Measurements from ENCODE around the gene CAPZA1.

The CAPZA1 gene

DNA sequence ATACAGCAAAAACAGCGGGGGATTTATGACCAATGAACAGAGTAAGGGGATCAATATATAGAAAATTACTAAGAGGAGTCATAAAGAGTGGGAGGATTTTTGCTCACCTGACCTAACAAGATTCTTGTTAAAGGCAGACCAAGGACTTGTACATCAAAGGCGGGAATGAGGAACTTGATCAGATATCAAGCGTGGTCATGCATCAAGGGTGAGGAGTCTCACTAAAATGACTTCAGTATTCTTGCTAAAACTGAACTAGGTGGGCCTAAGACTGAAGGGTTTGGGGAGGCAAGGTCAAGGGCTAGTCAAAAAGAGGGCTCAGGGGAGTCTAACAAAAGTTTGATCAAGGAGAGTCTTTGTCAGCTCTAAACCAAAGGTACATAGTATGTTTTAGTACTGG is 56.9 kb downstream of the CAPZA1 start:
- Histone ChIP-seq H3K9me3 (ENCODE audit: severe bottlenecking) (no peaks in the 10 kb centered on the region), H3K4me3 (ENCODE audit: low read depth, low read length) (no peak overlapping the region), H3K27me3 (ENCODE audit: insufficient read depth, low read depth, severe bottlenecking) (no peaks in the 10 kb centered on the region), H3K36me3 (peaks cover 7% of the 10 kb centered on the region), H3K27ac (no peak overlapping the region)
- no peak for DNase-seq
- TF ChIP-seq, protein P1, sequence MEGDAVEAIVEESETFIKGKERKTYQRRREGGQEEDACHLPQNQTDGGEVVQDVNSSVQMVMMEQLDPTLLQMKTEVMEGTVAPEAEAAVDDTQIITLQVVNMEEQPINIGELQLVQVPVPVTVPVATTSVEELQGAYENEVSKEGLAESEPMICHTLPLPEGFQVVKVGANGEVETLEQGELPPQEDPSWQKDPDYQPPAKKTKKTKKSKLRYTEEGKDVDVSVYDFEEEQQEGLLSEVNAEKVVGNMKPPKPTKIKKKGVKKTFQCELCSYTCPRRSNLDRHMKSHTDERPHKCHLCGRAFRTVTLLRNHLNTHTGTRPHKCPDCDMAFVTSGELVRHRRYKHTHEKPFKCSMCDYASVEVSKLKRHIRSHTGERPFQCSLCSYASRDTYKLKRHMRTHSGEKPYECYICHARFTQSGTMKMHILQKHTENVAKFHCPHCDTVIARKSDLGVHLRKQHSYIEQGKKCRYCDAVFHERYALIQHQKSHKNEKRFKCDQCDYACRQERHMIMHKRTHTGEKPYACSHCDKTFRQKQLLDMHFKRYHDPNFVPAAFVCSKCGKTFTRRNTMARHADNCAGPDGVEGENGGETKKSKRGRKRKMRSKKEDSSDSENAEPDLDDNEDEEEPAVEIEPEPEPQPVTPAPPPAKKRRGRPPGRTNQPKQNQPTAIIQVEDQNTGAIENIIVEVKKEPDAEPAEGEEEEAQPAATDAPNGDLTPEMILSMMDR (IDR thresholded peaks at IDR 0.05; ENCODE audit: low read depth, low read length) = no peak

DNA sequence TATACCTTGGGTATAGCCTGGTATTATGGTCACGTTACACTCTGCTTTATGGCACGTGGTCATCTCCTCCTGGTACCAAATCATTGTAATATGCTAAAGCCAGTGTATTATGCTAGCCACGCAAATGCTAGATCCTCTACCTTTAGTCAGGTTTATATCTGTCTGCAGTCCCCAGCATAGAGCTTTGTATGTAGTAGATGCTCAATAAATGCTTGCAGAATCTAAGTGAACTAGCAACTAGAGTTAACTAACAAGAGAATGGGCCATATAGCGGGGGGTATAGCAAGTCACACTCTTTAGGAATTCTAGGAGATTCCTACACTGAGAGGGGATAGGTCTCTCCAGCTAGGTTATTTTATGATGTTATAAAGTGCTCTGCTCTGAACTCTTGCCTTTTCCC is 57.9 kb downstream of the CAPZA1 start:
- DNase-seq = no peak
- TF ChIP-seq, protein P1 (IDR thresholded peaks at IDR 0.05; ENCODE audit: low read depth, low read length) = no peak
- no peaks in the 10 kb centered on the region for H3K9me3 ChIP-seq (ENCODE audit: severe bottlenecking)
- H3K27ac ChIP-seq = no peak overlapping the region
- no peaks in the 10 kb centered on the region for H3K27me3 ChIP-seq (ENCODE audit: insufficient read depth, low read depth, severe bottlenecking)
- H3K4me3 ChIP-seq (ENCODE audit: low read depth, low read length) = no peak overlapping the region
- H3K36me3 ChIP-seq = peaks cover 11% of the 10 kb centered on the region

DNA sequence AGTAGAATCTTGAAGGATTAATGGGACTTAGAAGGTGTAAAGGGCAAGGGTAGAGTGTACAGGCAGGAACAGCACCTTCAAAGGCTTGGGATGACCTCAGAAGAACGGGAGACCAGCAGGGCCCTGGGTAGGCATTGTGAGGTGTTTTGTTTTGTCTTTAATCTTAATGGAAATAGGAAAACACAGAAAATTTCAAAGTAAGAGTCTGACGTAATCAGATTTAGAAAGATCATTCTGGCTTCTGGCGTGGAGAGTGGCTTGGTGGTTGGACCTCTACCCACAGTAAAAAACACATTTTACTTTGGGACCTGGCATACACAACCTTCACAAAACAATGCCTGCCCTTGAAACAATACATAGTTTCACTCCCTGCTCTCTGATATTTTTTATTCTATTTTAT is 59.0 kb downstream of the CAPZA1 start:
- TF ChIP-seq, protein P1 (IDR thresholded peaks at IDR 0.05; ENCODE audit: low read depth, low read length) = no peak
- Histone ChIP-seq H3K27ac (no peak overlapping the region), H3K9me3 (ENCODE audit: severe bottlenecking) (no peaks in the 10 kb centered on the region), H3K4me3 (ENCODE audit: low read depth, low read length) (no peak overlapping the region), H3K36me3 (peaks cover 11% of the 10 kb centered on the region), H3K27me3 (ENCODE audit: insufficient read depth, low read depth, severe bottlenecking) (no peaks in the 10 kb centered on the region)
- no peak for DNase-seq

DNA sequence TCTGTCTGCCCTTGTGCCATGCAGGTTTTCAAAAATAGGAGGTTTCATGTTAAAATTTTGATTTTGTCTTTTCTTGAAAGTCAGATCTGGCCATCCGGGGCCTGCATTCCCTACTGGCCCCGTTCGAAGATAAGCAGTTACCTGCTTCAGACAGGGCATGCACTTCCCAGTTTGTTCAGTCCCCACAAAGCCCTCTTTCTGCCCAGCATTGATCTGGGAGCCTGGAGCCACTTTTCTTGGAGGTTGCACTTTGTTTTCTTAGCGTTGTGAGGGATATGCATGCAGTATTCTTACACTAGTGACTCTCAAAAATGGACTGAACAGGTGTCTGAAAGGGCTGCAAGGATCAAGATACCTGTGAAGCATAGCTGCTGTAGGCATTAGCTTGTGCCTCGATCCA is 66.3 kb downstream of the CAPZA1 start:
- no peaks in the 10 kb centered on the region for H3K27me3 ChIP-seq (ENCODE audit: insufficient read depth, low read depth, severe bottlenecking)
- peaks cover 18% of the 10 kb centered on the region for H3K36me3 ChIP-seq
- H3K27ac ChIP-seq = no peak overlapping the region
- H3K4me3 ChIP-seq (ENCODE audit: low read depth, low read length) = no peak overlapping the region
- TF ChIP-seq, protein P1 (IDR thresholded peaks at IDR 0.05; ENCODE audit: low read depth, low read length) = no peak
- DNase-seq = no peak
- no peaks in the 10 kb centered on the region for H3K9me3 ChIP-seq (ENCODE audit: severe bottlenecking)

DNA sequence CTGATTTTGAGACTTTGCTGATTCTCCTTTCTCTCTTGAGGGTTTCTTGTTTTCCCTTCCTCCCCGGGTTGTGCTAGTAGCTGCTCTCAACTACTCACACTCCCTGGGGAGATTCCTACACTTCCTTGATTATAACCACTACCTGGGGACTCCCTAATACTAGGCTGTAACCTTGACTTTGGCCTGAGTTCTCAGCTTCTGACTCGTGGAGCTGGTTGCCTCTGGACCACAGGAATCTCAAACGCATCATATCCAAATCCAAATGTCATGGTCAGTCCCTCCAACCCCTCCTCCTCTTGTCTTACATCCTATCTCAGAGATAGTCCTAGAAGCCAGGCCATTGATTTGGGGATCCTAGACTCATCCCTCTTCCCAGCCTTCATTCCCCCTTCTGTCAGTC is 66.8 kb downstream of the CAPZA1 start:
- no peak overlapping the region for H3K27ac ChIP-seq
- no peak for DNase-seq
- TF ChIP-seq, protein P1 (IDR thresholded peaks at IDR 0.05; ENCODE audit: low read depth, low read length) = no peak

DNA sequence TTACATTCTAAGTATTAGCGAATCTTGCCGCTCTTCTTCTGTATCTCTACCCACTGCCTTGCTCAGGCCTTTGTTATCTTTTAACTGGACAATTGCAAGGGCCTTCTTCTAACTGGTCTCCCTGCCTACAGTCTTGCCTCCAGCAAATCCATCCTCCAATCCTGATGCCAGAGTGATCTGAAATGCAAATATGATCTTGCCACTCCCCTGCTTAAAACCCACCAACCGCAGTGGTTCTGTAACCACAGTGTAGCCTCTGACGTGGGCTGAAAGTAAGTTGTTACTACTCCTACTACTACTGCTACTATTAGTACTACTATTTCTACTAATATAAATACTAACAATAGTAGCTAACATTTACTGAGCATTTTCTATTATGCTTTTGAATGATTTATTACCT is 67.2 kb downstream of the CAPZA1 start:
- no peak for DNase-seq
- Histone ChIP-seq H3K9me3 (ENCODE audit: severe bottlenecking) (no peaks in the 10 kb centered on the region), H3K4me3 (ENCODE audit: low read depth, low read length) (no peak overlapping the region), H3K27me3 (ENCODE audit: insufficient read depth, low read depth, severe bottlenecking) (no peaks in the 10 kb centered on the region), H3K36me3 (peaks cover 18% of the 10 kb centered on the region), H3K27ac (no peak overlapping the region)
- TF ChIP-seq, protein P1 (IDR thresholded peaks at IDR 0.05; ENCODE audit: low read depth, low read length) = no peak

More for the DNA sequence above, 66.8 kb downstream of the CAPZA1 start:
- no peak overlapping the region for H3K4me3 ChIP-seq (ENCODE audit: low read depth, low read length)
- H3K9me3 ChIP-seq (ENCODE audit: severe bottlenecking) = no peaks in the 10 kb centered on the region
- no peaks in the 10 kb centered on the region for H3K27me3 ChIP-seq (ENCODE audit: insufficient read depth, low read depth, severe bottlenecking)
- peaks cover 16% of the 10 kb centered on the region for H3K36me3 ChIP-seq

Data from WERI-Rb-1 (cell line).